AG04450 (cell line): ENCODE results near the gene MT1A. TPM values are rescaled to one million over a fixed set of nuclear protein-coding genes. Genes with fewer than 3 reads are reported as not detected.

Experiments used
- CTCF ChIA-PET: fragments of 300-600, 350-600 bp; formaldehyde crosslinking; extraction: SDS; loops from one replicate; lab custom pipeline; 2022; ENCODE audit warnings: antibody characterized with exemption, inconsistent platforms; lab: Charles Lee
- POLR2A ChIA-PET: fragments of 350-600 bp; formaldehyde crosslinking; extraction: SDS; loops from one replicate; lab custom pipeline; 2021; ENCODE audit warnings: antibody characterized with exemption, inconsistent platforms; lab: Yijun Ruan, JAX
- DNase-seq: peaks from one replicate; pipeline ENCODE4 v3.0.0-alpha.2; 2011; ENCODE audit warnings: low read depth, low spot score
- H3K27ac ChIP-seq: one replicate; pipeline ENCODE4 v1.5.1; 2012; ENCODE audit warnings: low read depth, low read length, control low read depth
- H3K27me3 ChIP-seq: one replicate; pipeline ENCODE4 v1.6.0; 2012; ENCODE audit warnings: low read length; ENCODE audit not compliant: control insufficient read depth, insufficient read depth
- H3K4me3 ChIP-seq: 2 replicates; pipeline ENCODE4 v1.5.1; 2011; ENCODE audit warnings: mild to moderate bottlenecking, low read depth, low read length, control low read depth
- H3K9me3 ChIP-seq: 2 replicates; pipeline ENCODE4 v1.5.1; 2012; ENCODE audit warnings: low read length; ENCODE audit not compliant: control insufficient read depth, insufficient read depth
- CTCF ChIP-seq: IDR thresholded peaks from 2 replicates; pipeline ENCODE4 v1.5.1; 2011; ENCODE audit warnings: low read depth, low read length, control low read depth, inconsistent platforms
- polyA plus RNA-seq: library from polyadenylated mRNA; depleted of rRNA; stranded (reverse); fragments of >200 nt; gene quantifications from 2 replicates; pipeline ENCODE4 v1.2.3, GENCODE V29; 2011

The MT1A gene
- polyA plus RNA-seq, 1 experiment: 0.66 TPM

GRCh38 chr16:56609463-56609921 is 29.0 kb upstream of the MT1A start:
- Histone ChIP-seq H3K27me3 (no peaks in the 10 kb centered on the region), H3K27ac (peak overlapping the region; percentile 98), H3K9me3 (no peaks in the 10 kb centered on the region; the same call in 1 of the 2 replicates), H3K4me3 (peak overlapping the region; percentile 89)
- ChIA-PET POLR2A (interaction anchor here (0.7 to 8.7 kb wide), 2 partner anchors 16 to 21 kb away, joined by 3 to 201 read pairs; partner anchors contain the start of gene MT1E), CTCF (interaction anchor here (0.7 to 1.6 kb wide), 3 partner anchors 8 to 93 kb away, joined by 3 to 6 read pairs (median 3); no protein-coding TSS in a partner anchor)
- TF ChIP-seq CTCF: peak; percentile 28; the same call in 1 of the 2 replicates
- DNase-seq: no peak

GRCh38 chr16:56610017-56610608 is 28.4 kb upstream of the MT1A start:
- DNase-seq: no peak
- TF ChIP-seq CTCF: no peak; the same call in 1 of the 2 replicates
- Histone ChIP-seq H3K27ac (peak overlapping the region; percentile 98), H3K9me3 (no peaks in the 10 kb centered on the region; the same call in 1 of the 2 replicates), H3K4me3 (peak overlapping the region; percentile 57), H3K27me3 (no peaks in the 10 kb centered on the region)
- CTCF ChIA-PET: interaction anchor here (0.6 to 1.2 kb wide), 3 partner anchors 9 to 228 kb away, joined by 3 to 5 read pairs (median 3); no protein-coding TSS in a partner anchor
- POLR2A ChIA-PET: interaction anchor here (8.7 kb wide), 1 partner anchor 15 kb away, joined by 201 read pairs; the partner anchor contains the start of gene MT1E

- Histone ChIP-seq H3K27ac (peak overlapping the region; percentile 98), H3K4me3 (no peak overlapping the region), H3K9me3 (no peaks in the 10 kb centered on the region; the same call in 1 of the 2 replicates), H3K27me3 (no peaks in the 10 kb centered on the region)
- TF ChIP-seq CTCF: no peak
- ChIA-PET CTCF (interaction anchor here (0.6 to 2.6 kb wide), 2 partner anchors 10 to 228 kb away, joined by 5 to 7 read pairs; no protein-coding TSS in a partner anchor), POLR2A (interaction anchor here (0.6 to 8.7 kb wide), 3 partner anchors 10 to 158 kb away, joined by 3 to 201 read pairs (median 5); partner anchors contain the start of gene MT1E)
- no peak for DNase-seq
Observed at GRCh38 chr16:56610609-56611111, 27.8 kb upstream of the MT1A start.

GRCh38 chr16:56611281-56611833 is 27.1 kb upstream of the MT1A start:
- Histone ChIP-seq H3K4me3 (no peak overlapping the region), H3K27me3 (no peaks in the 10 kb centered on the region), H3K27ac (peak overlapping the region; percentile 98), H3K9me3 (no peaks in the 10 kb centered on the region; the same call in 1 of the 2 replicates)
- ChIA-PET POLR2A (interaction anchor here (0.6 to 8.7 kb wide), 4 partner anchors 11 to 158 kb away, joined by 3 to 201 read pairs (median 4); partner anchors contain the start of gene MT1E), CTCF (interaction anchor here (1.8 to 2.6 kb wide), 2 partner anchors 10 to 91 kb away, joined by 7 read pairs; no protein-coding TSS in a partner anchor)
- TF ChIP-seq CTCF: no peak
- no peak for DNase-seq
